C4-2B (cell line): ENCODE data around the gene GBF1.

Experiments
- CTCF ChIP-seq: fragments of 450-650 bp; conservative IDR thresholded peaks from 2 replicates; pipeline ENCODE4 v1.5.1; 2017; ENCODE audit warnings: mild to moderate bottlenecking
- ZFX ChIP-seq: fragments of 450-650 bp; IDR thresholded peaks from 2 replicates; pipeline ENCODE4 v1.6.1; 2017

GRCh38 chr10:102314801-102315200, 69.5 kb downstream of the GBF1 start:
- TF ChIP-seq CTCF (no peak), ZFX (no peak)
